GM23248 (cell line): Measurements from ENCODE around the gene RPS6KB2. TPM values are rescaled to one million over a fixed set of nuclear protein-coding genes. Genes with fewer than 3 reads are reported as not detected.

Source experiments
- DNase-seq: peaks from one replicate; pipeline ENCODE4 v3.0.0-alpha.2; 2015
- H2AFZ ChIP-seq: fragments of 200-600 bp; sonication (generic); 2 replicates; pipeline ENCODE4 v1.6.1; 2016; ENCODE audit warnings: antibody characterized with exemption
- H3F3A ChIP-seq: fragments of 200-600 bp; sonication (generic); 2 replicates; pipeline ENCODE4 v1.6.1; 2016; ENCODE audit warnings: mild to moderate bottlenecking, antibody characterized with exemption, mixed run types; ENCODE audit not compliant: insufficient read depth
- H3K27ac ChIP-seq: fragments of 200-600 bp; sonication (generic); 2 replicates; pipeline ENCODE4 v1.5.1; 2016; ENCODE audit warnings: mild to moderate bottlenecking
- H3K27me3 ChIP-seq: fragments of 200-600 bp; sonication (generic); replicated peaks from 2 replicates; pipeline ENCODE4 v1.6.1; 2016; ENCODE audit warnings: mild to moderate bottlenecking; ENCODE audit not compliant: insufficient read depth
- H3K36me3 ChIP-seq: fragments of 200-600 bp; sonication (generic); 2 replicates; pipeline ENCODE4 v1.6.1; 2016; ENCODE audit warnings: low read depth, mild to moderate bottlenecking
- H3K4me1 ChIP-seq: fragments of 200-600 bp; sonication (generic); 2 replicates; pipeline ENCODE4 v1.6.1; 2016; ENCODE audit warnings: mild to moderate bottlenecking; ENCODE audit not compliant: insufficient read depth
- H3K4me2 ChIP-seq: fragments of 200-600 bp; sonication (generic); one replicate; pipeline ENCODE4 v1.6.1; 2016; ENCODE audit warnings: mild to moderate bottlenecking; ENCODE audit not compliant: unreplicated experiment
- H3K4me3 ChIP-seq: fragments of 200-600 bp; sonication (generic); 2 replicates; pipeline ENCODE4 v1.5.1; 2016; ENCODE audit warnings: mild to moderate bottlenecking
- H3K79me2 ChIP-seq: fragments of 200-600 bp; sonication (generic); 2 replicates; pipeline ENCODE4 v1.6.1; 2016; ENCODE audit warnings: mild to moderate bottlenecking; ENCODE audit not compliant: insufficient read depth
- H3K9ac ChIP-seq: fragments of 200-600 bp; sonication (generic); 2 replicates; pipeline ENCODE4 v1.6.1; 2016; ENCODE audit warnings: mild to moderate bottlenecking
- H3K9me2 ChIP-seq: fragments of 200-600 bp; sonication (generic); 2 replicates; pipeline ENCODE4 v1.6.1; 2016; ENCODE audit warnings: mixed run types, mild to moderate bottlenecking, moderate library complexity; ENCODE audit not compliant: insufficient read depth
- H3K9me3 ChIP-seq: fragments of 200-600 bp; sonication (generic); one replicate; pipeline ENCODE4 v1.6.1; 2017; ENCODE audit warnings: low read depth
- H4K20me1 ChIP-seq: fragments of 200-600 bp; sonication (generic); 2 replicates; pipeline ENCODE4 v1.6.0; 2016; ENCODE audit not compliant: insufficient read depth
- EZH2 ChIP-seq: fragments of 200-600 bp; sonication (generic); IDR thresholded peaks from 2 replicates; pipeline ENCODE4 v1.6.1; 2018; ENCODE audit warnings: antibody characterized with exemption, mild to moderate bottlenecking; ENCODE audit not compliant: insufficient read depth, poor library complexity, severe bottlenecking
- EZH2phosphoT487 ChIP-seq: fragments of 200-600 bp; sonication (generic); IDR thresholded peaks from 2 replicates; pipeline ENCODE4 v1.6.1; 2018; ENCODE audit warnings: antibody characterized with exemption, moderate library complexity, mild to moderate bottlenecking, low read depth; ENCODE audit not compliant: insufficient read depth
- WGBS, 2 experiments: methylation state at CpG; one replicate each; pipeline ENCODE4 v1.1.6; 2015 to 2017; ENCODE audit warnings: low lambda C conversion rate in 2 of 2, low coverage in 1 of 2; ENCODE audit errors: missing lambda C conversion rate in 2 of 2; 5-methylcytosine and 5-hydroxymethylcytosine counted together
- in situ Hi-C: fragments of 300-500 bp; cut with MboI; formaldehyde crosslinking; loops from 2 replicates; pipeline ENCODE4 v1.15.0; 2020
- polyA plus RNA-seq: library from polyadenylated mRNA; unstranded; fragments of >200 nt; fragmentation: Nextera tagmentation; extraction: Ambion mirVana; gene quantifications from 2 replicates; pipeline ENCODE4 v1.2.1, GENCODE V29; 2016
- total RNA-seq: library from RNA; depleted of rRNA; stranded (reverse); fragments of >200 nt; shearing (Covaris generic); gene quantifications from 2 replicates; pipeline ENCODE4 v1.2.3, GENCODE V29; 2014

RPS6KB2 gene
- total and polyA plus RNA-seq, 2 experiments from 2014 or later, result 52.3 to 68.0 TPM

DNA sequence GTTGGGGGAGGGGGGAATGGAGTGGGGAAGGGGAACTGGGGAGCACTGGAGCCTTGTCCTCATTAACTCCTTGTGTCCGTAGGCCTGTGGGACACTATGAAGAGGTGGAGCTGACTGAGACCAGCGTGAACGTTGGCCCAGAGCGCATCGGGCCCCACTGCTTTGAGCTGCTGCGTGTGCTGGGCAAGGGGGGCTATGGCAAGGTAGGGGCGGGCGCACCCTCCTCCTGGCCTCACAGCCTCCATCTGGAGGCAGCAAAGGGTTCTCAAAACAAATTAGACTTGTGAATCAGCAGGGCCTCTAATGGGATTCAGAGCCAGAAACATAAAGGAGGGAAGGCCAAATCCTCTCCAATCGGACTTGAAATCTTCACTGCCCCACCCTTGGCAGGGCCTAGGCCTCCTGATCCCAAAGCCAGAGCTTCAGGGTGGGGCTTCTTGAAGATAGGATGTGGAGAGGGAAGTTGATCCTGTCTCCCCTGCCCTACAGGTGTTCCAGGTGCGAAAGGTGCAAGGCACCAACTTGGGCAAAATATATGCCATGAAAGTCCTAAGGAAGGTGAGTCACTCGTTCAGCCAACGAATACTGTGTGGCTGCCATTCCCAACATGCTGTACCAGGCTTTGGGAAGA is 859 bp downstream of the RPS6KB2 start:
- 43 to 54% methylated on average over 8 to 12 of the region's 12 CpGs for WGBS, 2 experiments
- in situ Hi-C loops, result no loop called here
- Histone ChIP-seq H3K9ac (peak overlapping the region; percentile 91), H3F3A (no peaks in the 10 kb centered on the region), H3K36me3 (no peaks in the 10 kb centered on the region), H3K27ac (peak overlapping the region; percentile 55), H3K9me3 (no peaks in the 10 kb centered on the region), H3K4me2 (peak overlapping the region; percentile 96), H3K4me3 (peak overlapping the region; percentile 98), H3K79me2 (peaks cover 30% of the 10 kb centered on the region), H3K9me2 (no peaks in the 10 kb centered on the region), H3K4me1 (peaks cover 7% of the 10 kb centered on the region), H2AFZ (peak overlapping the region; percentile 99; the same call in 1 of the 2 replicates), H3K27me3 (no peaks in the 10 kb centered on the region), H4K20me1 (no peaks in the 10 kb centered on the region)
- DNase-seq, result peak; percentile 43
- TF ChIP-seq EZH2phosphoT487 (no peak), EZH2 (no peak)

GRCh38 chr11:67429722-67430121 is 1.4 kb downstream of the RPS6KB2 start:
- Histone ChIP-seq H2AFZ (no peak overlapping the region), H3K9me2 (no peaks in the 10 kb centered on the region), H3K36me3 (no peaks in the 10 kb centered on the region), H4K20me1 (no peaks in the 10 kb centered on the region), H3K9ac (peak overlapping the region; percentile 91), H3K9me3 (no peaks in the 10 kb centered on the region), H3F3A (no peaks in the 10 kb centered on the region), H3K4me3 (no peak overlapping the region), H3K79me2 (peaks cover 30% of the 10 kb centered on the region), H3K4me2 (peak overlapping the region; percentile 96), H3K27me3 (no peaks in the 10 kb centered on the region), H3K27ac (no peak overlapping the region), H3K4me1 (peaks cover 7% of the 10 kb centered on the region)
- in situ Hi-C loops, result no loop called here
- 77 to 80% methylated on average over 11 of the region's 11 CpGs for WGBS, 2 experiments
- no peak for DNase-seq
- no peak for TF ChIP-seq EZH2
- TF ChIP-seq EZH2phosphoT487, result no peak

GRCh38 chr11:67431346-67432249 is 3.3 kb downstream of the RPS6KB2 start:
- H3K4me2 ChIP-seq, result no peak overlapping the region
- no peaks in the 10 kb centered on the region for H3K27me3 ChIP-seq
- H3K4me1 ChIP-seq, result peaks cover 7% of the 10 kb centered on the region
- no peak for DNase-seq
- no peaks in the 10 kb centered on the region for H3K9me3 ChIP-seq
- no peaks in the 10 kb centered on the region; the same call in 1 of the 2 replicates for H3K36me3 ChIP-seq
- no peak overlapping the region for H3K4me3 ChIP-seq
- H3K79me2 ChIP-seq, result peaks cover 30% of the 10 kb centered on the region
- in situ Hi-C loops, result no loop called here
- H4K20me1 ChIP-seq, result no peaks in the 10 kb centered on the region
- no peak overlapping the region for H3K27ac ChIP-seq
- no peak overlapping the region for H2AFZ ChIP-seq
- TF ChIP-seq EZH2phosphoT487, result no peak
- no peak for TF ChIP-seq EZH2
- H3K9ac ChIP-seq, result no peak overlapping the region
- no peaks in the 10 kb centered on the region for H3K9me2 ChIP-seq
- H3F3A ChIP-seq, result no peaks in the 10 kb centered on the region
- 88 to 90% methylated on average over 19 to 24 of the region's 24 CpGs for WGBS, 2 experiments

GRCh38 chr11:67432655-67433349 is 4.5 kb downstream of the RPS6KB2 start:
- Histone ChIP-seq H3K9me2 (no peaks in the 10 kb centered on the region), H3K27ac (no peak overlapping the region), H4K20me1 (no peaks in the 10 kb centered on the region), H3F3A (no peaks in the 10 kb centered on the region), H3K79me2 (peaks cover 30% of the 10 kb centered on the region), H3K27me3 (no peaks in the 10 kb centered on the region), H3K4me1 (peaks cover 7% of the 10 kb centered on the region), H3K4me3 (no peak overlapping the region), H2AFZ (no peak overlapping the region), H3K4me2 (no peak overlapping the region), H3K36me3 (no peaks in the 10 kb centered on the region; the same call in 1 of the 2 replicates), H3K9me3 (no peaks in the 10 kb centered on the region), H3K9ac (no peak overlapping the region)
- TF ChIP-seq EZH2phosphoT487, result no peak
- TF ChIP-seq EZH2, result no peak
- in situ Hi-C loops, result no loop called here
- WGBS, 2 experiments, result 88 to 89% methylated on average over 18 to 21 of the region's 22 CpGs
- DNase-seq, result no peak
